Smooth muscle cell (in vitro differentiated cells): ENCODE measurements around the gene VWF. TPM values are rescaled to one million over a fixed set of nuclear protein-coding genes. Genes with fewer than 3 reads are reported as not detected.

Experiments used
- DNase-seq: peaks from one replicate; lab custom pipeline; 2025; ENCODE audit not compliant: unreplicated experiment; lab: John Stamatoyannopoulos, UW
- H2AFZ ChIP-seq: fragments of 200-600 bp; sonication (generic); 2 replicates; pipeline ENCODE4 v1.6.0; 2016; ENCODE audit warnings: antibody characterized with exemption, low read depth, mild to moderate bottlenecking
- H3F3A ChIP-seq: fragments of 200-600 bp; sonication (generic); 2 replicates; pipeline ENCODE4 v1.6.0; 2017; ENCODE audit warnings: antibody characterized with exemption, low read depth
- H3K27ac ChIP-seq: fragments of 200-600 bp; sonication (generic); 2 replicates; pipeline ENCODE4 v1.5.1; 2016; ENCODE audit warnings: low read depth, mild to moderate bottlenecking
- H3K27me3 ChIP-seq: fragments of 200-600 bp; sonication (generic); 2 replicates; pipeline ENCODE4 v1.6.1; 2016; ENCODE audit warnings: low read depth, mild to moderate bottlenecking
- H3K36me3 ChIP-seq: fragments of 200-600 bp; sonication (generic); 2 replicates; pipeline ENCODE4 v1.5.1; 2016; ENCODE audit warnings: low read depth
- H3K4me1 ChIP-seq: fragments of 200-600 bp; sonication (generic); 2 replicates; pipeline ENCODE4 v1.5.1; 2016; ENCODE audit warnings: low read depth
- H3K4me2 ChIP-seq: fragments of 200-600 bp; sonication (generic); 2 replicates; pipeline ENCODE4 v1.6.0; 2016; ENCODE audit warnings: mild to moderate bottlenecking
- H3K4me3 ChIP-seq: fragments of 200-600 bp; sonication (generic); 2 replicates; pipeline ENCODE4 v1.5.1; 2016; ENCODE audit warnings: mild to moderate bottlenecking
- H3K79me2 ChIP-seq: fragments of 200-600 bp; sonication (generic); 2 replicates; pipeline ENCODE4 v1.6.0; 2016; ENCODE audit warnings: low read depth, mild to moderate bottlenecking
- H3K9ac ChIP-seq: fragments of 200-600 bp; sonication (generic); 2 replicates; pipeline ENCODE4 v1.6.0; 2016; ENCODE audit warnings: low read depth
- H3K9me3 ChIP-seq: fragments of 200-600 bp; sonication (generic); replicated peaks from 2 replicates; pipeline ENCODE4 v1.5.1; 2016; ENCODE audit warnings: low read depth
- H4K20me1 ChIP-seq: fragments of 200-600 bp; sonication (generic); 2 replicates; pipeline ENCODE4 v1.6.0; 2016; ENCODE audit warnings: low read depth
- WGBS: methylation state at CpG from one replicate; pipeline ENCODE4 v1.1.7; 2016; ENCODE audit warnings: low lambda C conversion rate; 5-methylcytosine and 5-hydroxymethylcytosine counted together
- polyA plus RNA-seq: library from polyadenylated mRNA; unstranded; fragments of >200 nt; fragmentation: Nextera tagmentation; extraction: Ambion mirVana; gene quantifications from 2 replicates; pipeline ENCODE4 v1.2.1, GENCODE V29; 2016
- total RNA-seq: library from RNA; depleted of rRNA; stranded (reverse); fragments of >200 nt; gene quantifications from 2 replicates; pipeline ENCODE4 v1.2.3, GENCODE V29; 2014
- TF ChIP-seq, protein P1 (sequence below): fragments of 200-600 bp; sonication (generic); IDR thresholded peaks from 2 replicates; pipeline ENCODE4 v1.5.1; 2017; ENCODE audit warnings: borderline replicate concordance, mild to moderate bottlenecking, antibody characterized with exemption; ENCODE audit not compliant: insufficient read depth, poor library complexity, severe bottlenecking

Gene VWF
- total and polyA plus RNA-seq, 2 experiments from 2014 or later: 0.19 TPM; not detected in 1

DNA sequence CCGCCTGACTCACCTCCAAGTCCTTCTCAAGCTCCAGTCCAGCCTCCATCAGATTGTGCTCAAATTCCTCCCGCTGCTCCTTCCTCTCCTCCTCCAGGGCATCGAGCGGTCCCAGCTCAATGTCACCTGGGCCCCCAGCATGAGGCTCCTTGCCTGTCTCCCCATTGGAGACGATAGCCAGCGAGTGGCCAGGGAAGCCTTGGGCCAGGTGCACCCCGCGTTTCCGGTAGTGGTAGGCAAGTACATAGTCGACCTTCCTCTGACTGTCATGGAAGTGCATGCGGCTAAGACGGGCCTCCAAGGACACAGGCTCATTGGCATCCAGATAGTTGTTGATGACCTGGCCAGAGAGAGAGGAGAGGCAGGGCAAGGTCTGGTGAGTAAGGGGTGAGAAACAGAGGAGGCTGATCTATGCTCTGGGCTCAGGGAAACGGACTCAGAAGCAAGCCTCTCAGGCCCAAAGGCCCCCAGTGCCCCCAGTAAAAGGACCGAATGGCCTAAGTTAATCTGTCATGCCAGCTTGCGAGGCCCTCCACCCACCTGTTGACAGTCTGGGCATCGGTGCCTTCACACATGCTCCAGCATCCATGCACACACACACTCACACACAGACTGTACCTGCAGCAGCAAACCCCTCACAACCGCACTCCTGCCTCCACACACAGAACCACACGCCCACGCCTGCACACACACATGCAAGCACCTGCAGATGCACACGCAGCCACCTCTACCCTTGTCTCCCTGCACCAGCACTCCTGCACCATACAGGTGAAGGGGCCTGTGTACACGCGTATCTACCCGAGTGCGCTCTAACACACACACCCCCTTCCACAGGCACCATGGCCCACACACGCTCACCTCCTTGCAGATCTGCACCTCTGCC lies 203.2 kb downstream of the VWF start:
- Histone ChIP-seq H3F3A (no peaks in the 10 kb centered on the region), H3K9me3 (no peaks in the 10 kb centered on the region), H3K9ac (no peak overlapping the region), H3K4me3 (no peak overlapping the region), H3K27ac (no peak overlapping the region), H3K4me2 (no peak overlapping the region), H2AFZ (no peak overlapping the region), H3K27me3 (peaks cover 11% of the 10 kb centered on the region), H3K79me2 (no peaks in the 10 kb centered on the region), H3K36me3 (no peaks in the 10 kb centered on the region), H3K4me1 (no peaks in the 10 kb centered on the region), H4K20me1 (no peaks in the 10 kb centered on the region)
- no peak for DNase-seq
- WGBS: 97% methylated on average over 25 of the region's 25 CpGs
- TF ChIP-seq, protein P1, sequence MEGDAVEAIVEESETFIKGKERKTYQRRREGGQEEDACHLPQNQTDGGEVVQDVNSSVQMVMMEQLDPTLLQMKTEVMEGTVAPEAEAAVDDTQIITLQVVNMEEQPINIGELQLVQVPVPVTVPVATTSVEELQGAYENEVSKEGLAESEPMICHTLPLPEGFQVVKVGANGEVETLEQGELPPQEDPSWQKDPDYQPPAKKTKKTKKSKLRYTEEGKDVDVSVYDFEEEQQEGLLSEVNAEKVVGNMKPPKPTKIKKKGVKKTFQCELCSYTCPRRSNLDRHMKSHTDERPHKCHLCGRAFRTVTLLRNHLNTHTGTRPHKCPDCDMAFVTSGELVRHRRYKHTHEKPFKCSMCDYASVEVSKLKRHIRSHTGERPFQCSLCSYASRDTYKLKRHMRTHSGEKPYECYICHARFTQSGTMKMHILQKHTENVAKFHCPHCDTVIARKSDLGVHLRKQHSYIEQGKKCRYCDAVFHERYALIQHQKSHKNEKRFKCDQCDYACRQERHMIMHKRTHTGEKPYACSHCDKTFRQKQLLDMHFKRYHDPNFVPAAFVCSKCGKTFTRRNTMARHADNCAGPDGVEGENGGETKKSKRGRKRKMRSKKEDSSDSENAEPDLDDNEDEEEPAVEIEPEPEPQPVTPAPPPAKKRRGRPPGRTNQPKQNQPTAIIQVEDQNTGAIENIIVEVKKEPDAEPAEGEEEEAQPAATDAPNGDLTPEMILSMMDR: no peak

DNA sequence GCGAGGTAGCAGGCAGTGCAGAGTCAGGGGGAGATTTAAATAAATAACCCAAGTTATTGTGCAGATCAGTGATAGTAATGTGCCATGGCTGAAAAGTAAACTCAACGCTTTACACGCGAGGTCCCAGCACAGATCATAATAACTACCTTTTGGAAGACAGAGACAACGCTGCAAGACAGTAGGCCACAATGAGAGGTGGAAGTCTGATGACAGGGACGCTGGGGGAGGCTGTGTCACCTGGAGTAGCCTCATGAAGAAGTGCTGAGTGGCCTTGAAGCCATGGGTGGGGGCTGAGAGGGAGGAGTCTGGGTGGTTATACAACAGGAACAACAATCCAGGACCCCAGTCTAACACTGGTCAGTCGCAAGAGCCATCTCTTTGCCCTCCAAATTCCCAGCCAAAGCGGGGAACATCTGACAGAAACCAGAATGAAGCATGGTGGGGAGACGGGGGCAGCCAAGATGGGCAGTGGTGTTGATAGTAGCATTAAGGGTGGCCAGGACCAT lies 207.6 kb downstream of the VWF start:
- Histone ChIP-seq H2AFZ (no peak overlapping the region), H3K27me3 (peaks cover 17% of the 10 kb centered on the region), H3K4me2 (no peak overlapping the region), H3F3A (no peaks in the 10 kb centered on the region), H3K36me3 (no peaks in the 10 kb centered on the region), H3K9me3 (no peaks in the 10 kb centered on the region), H3K9ac (no peak overlapping the region), H3K27ac (no peak overlapping the region), H3K4me3 (no peak overlapping the region), H3K4me1 (no peaks in the 10 kb centered on the region), H4K20me1 (no peaks in the 10 kb centered on the region), H3K79me2 (no peaks in the 10 kb centered on the region)
- DNase-seq: no peak
- TF ChIP-seq, protein P1: no peak
- WGBS: 88% methylated on average over 9 of the region's 9 CpGs

DNA sequence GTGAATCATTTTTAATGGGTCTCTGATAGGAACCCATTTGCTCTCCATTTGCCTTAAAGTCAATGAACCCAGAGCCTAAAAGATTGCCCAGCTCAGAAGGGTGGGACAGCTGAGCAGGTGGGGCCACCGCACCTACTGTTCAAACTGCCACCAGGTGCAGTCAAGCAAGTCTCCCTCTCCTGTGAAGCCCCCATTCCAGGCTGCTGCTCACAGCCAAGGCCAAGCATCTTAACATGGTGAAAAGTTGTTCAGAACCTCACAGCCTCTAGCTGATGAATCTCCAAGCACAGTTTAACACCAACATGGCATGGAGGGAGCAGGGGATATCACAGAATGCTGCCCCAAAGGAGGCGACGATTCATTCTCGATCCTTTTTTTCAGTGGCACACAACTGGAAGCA lies 209.0 kb downstream of the VWF start:
- no peaks in the 10 kb centered on the region for H3K79me2 ChIP-seq
- H3K27ac ChIP-seq: no peak overlapping the region
- no peak overlapping the region for H3K9ac ChIP-seq
- no peaks in the 10 kb centered on the region for H3K36me3 ChIP-seq
- no peak overlapping the region for H2AFZ ChIP-seq
- H3F3A ChIP-seq: no peaks in the 10 kb centered on the region
- no peaks in the 10 kb centered on the region for H4K20me1 ChIP-seq
- WGBS: 90% methylated on average over 4 of the region's 4 CpGs
- H3K4me3 ChIP-seq: no peak overlapping the region
- no peaks in the 10 kb centered on the region for H3K4me1 ChIP-seq
- no peak for DNase-seq
- H3K4me2 ChIP-seq: no peak overlapping the region
- TF ChIP-seq, protein P1: no peak
- no peaks in the 10 kb centered on the region for H3K9me3 ChIP-seq
- H3K27me3 ChIP-seq: peaks cover 30% of the 10 kb centered on the region
